OCI-LY1 (cell line): ENCODE measurements around the gene SNURF.

Experiments
- CTCF ChIP-seq: fragments of 200-600 bp; sonication (generic), shearing (Covaris generic); IDR thresholded peaks from 2 replicates; pipeline ENCODE4 v1.5.1; 2017; ENCODE audit warnings: mild to moderate bottlenecking, antibody characterized with exemption, low read length, moderate library complexity, mixed read lengths
- EZH2 ChIP-seq: fragments of 200-600 bp; sonication (generic), shearing (Covaris generic); IDR thresholded peaks from 2 replicates; pipeline ENCODE4 v1.8.0; 2017; ENCODE audit warnings: borderline replicate concordance, mixed run types, mild to moderate bottlenecking, antibody characterized with exemption, low read length, moderate library complexity, mixed read lengths

GRCh38 chr15:24955531-24955921 lies 739 bp downstream of the SNURF start:
- TF ChIP-seq EZH2 (no peak), CTCF (no peak)
